Neural cell (in vitro differentiated cells): ENCODE data around the gene LRRC8D. TPM values are rescaled to one million over a fixed set of nuclear protein-coding genes. Genes with fewer than 3 reads are reported as not detected.

Experiments used
- H2AFZ ChIP-seq: fragments of 200-600, 300-800 bp; sonication (generic), shearing (Covaris generic); 2 replicates; pipeline ENCODE4 v1.6.0; 2014; ENCODE audit warnings: low read depth, mild to moderate bottlenecking, antibody characterized with exemption, low read length, moderate library complexity
- H3F3A ChIP-seq: fragments of 200-600 bp; shearing (Covaris generic); 2 replicates; pipeline ENCODE4 v1.6.1; 2016; ENCODE audit warnings: mild to moderate bottlenecking, moderate library complexity, mixed read lengths, antibody characterized with exemption, low read length; ENCODE audit not compliant: insufficient read depth, poor library complexity, severe bottlenecking
- H3K27ac ChIP-seq: fragments of 200-600, 300-800 bp; sonication (generic), shearing (Covaris generic); 2 replicates; pipeline ENCODE4 v1.5.1; 2014; ENCODE audit warnings: mild to moderate bottlenecking, low read length, moderate library complexity
- H3K27me3 ChIP-seq: fragments of 300-800, 200-600 bp; sonication (generic), shearing (Covaris generic); 2 replicates; pipeline ENCODE4 v1.6.0; 2014; ENCODE audit warnings: mild to moderate bottlenecking, low read depth, low read length, moderate library complexity; ENCODE audit not compliant: insufficient read depth
- H3K36me3 ChIP-seq: fragments of 300-800, 200-600 bp; sonication (generic), shearing (Covaris generic); 2 replicates; pipeline ENCODE4 v1.5.1; 2014; ENCODE audit warnings: mild to moderate bottlenecking, antibody characterized with exemption, low read length, moderate library complexity; ENCODE audit not compliant: insufficient read depth
- H3K4me2 ChIP-seq: fragments of 300-800, 200-600 bp; sonication (generic), shearing (Covaris generic); 2 replicates; pipeline ENCODE4 v1.6.0; 2014; ENCODE audit warnings: mild to moderate bottlenecking, low read length
- H3K4me3 ChIP-seq: fragments of 300-800, 200-600 bp; sonication (generic), shearing (Covaris generic); 2 replicates; pipeline ENCODE4 v1.5.1; 2014; ENCODE audit warnings: mild to moderate bottlenecking, low read length, moderate library complexity
- H3K79me2 ChIP-seq: fragments of 200-600 bp; shearing (Covaris generic); replicated peaks from 2 replicates; pipeline ENCODE4 v1.6.0; 2014; ENCODE audit warnings: mild to moderate bottlenecking, low read length, moderate library complexity; ENCODE audit not compliant: insufficient read depth
- H3K9ac ChIP-seq: fragments of 300-800, 200-600 bp; sonication (generic), shearing (Covaris generic); 2 replicates; pipeline ENCODE4 v1.6.1; 2016; ENCODE audit warnings: mild to moderate bottlenecking, low read length, mixed read lengths
- H3K9me2 ChIP-seq: fragments of 200-600 bp; shearing (Covaris generic); 2 replicates; pipeline ENCODE4 v1.6.1; 2016; ENCODE audit warnings: mild to moderate bottlenecking, low read length, mixed read lengths; ENCODE audit not compliant: insufficient read depth
- H3K9me3 ChIP-seq: fragments of 200-600, 300-800 bp; sonication (generic), shearing (Covaris generic); 2 replicates; pipeline ENCODE4 v1.6.1; 2016; ENCODE audit warnings: mild to moderate bottlenecking, mixed run types, low read length, moderate library complexity, mixed read lengths
- H4K20me1 ChIP-seq: fragments of 200-600 bp; shearing (Covaris generic); 2 replicates; pipeline ENCODE4 v1.6.1; 2016; ENCODE audit warnings: mild to moderate bottlenecking, mixed run types; ENCODE audit not compliant: insufficient read depth
- EP300 ChIP-seq: fragments of 450-650 bp; conservative IDR thresholded peaks from 2 replicates; pipeline ENCODE4 v1.6.1; 2014; ENCODE audit warnings: antibody characterized with exemption, mild to moderate bottlenecking, moderate library complexity; ENCODE audit not compliant: poor library complexity, severe bottlenecking
- EZH2 ChIP-seq: fragments of 200-600, 300-800 bp; shearing (Covaris generic), sonication (generic); IDR thresholded peaks from 2 replicates; pipeline ENCODE4 v1.6.1; 2014; ENCODE audit warnings: antibody characterized with exemption, low read length, borderline replicate concordance, mild to moderate bottlenecking; ENCODE audit not compliant: insufficient read depth, poor library complexity, severe bottlenecking
- MXI1 ChIP-seq: fragments of 450-650 bp; conservative IDR thresholded peaks from 2 replicates; pipeline ENCODE4 v1.6.1; 2014; ENCODE audit warnings: antibody characterized with exemption, mild to moderate bottlenecking; ENCODE audit not compliant: poor library complexity, severe bottlenecking
- POLR2AphosphoS5 ChIP-seq: IDR thresholded peaks from 2 replicates; pipeline ENCODE4 v1.6.1; 2012
- RAD21 ChIP-seq: fragments of 450-650 bp; conservative IDR thresholded peaks from 2 replicates; pipeline ENCODE4 v1.6.1; 2014; ENCODE audit warnings: antibody characterized with exemption, mild to moderate bottlenecking, moderate library complexity
- SMC3 ChIP-seq: fragments of 450-650 bp; conservative IDR thresholded peaks from 2 replicates; pipeline ENCODE4 v1.6.1; 2014; ENCODE audit warnings: antibody characterized with exemption, mild to moderate bottlenecking, moderate library complexity; ENCODE audit not compliant: poor library complexity
- TAF1 ChIP-seq: IDR thresholded peaks from 2 replicates; pipeline ENCODE4 v1.6.1; 2012; ENCODE audit warnings: low read depth
- polyA plus RNA-seq: library from polyadenylated mRNA; depleted of rRNA; stranded (reverse); fragments of >200 nt; gene quantifications from 2 replicates; pipeline ENCODE4 v1.2.3, GENCODE V29; 2014
- TF ChIP-seq, protein P1 (sequence below): IDR thresholded peaks from 2 replicates; pipeline ENCODE4 v1.6.1; 2012; ENCODE audit warnings: borderline replicate concordance
- TF ChIP-seq, protein P2 (sequence below): fragments of 450-650 bp; IDR thresholded peaks from 2 replicates; pipeline ENCODE4 v1.5.1; 2014; ENCODE audit warnings: antibody characterized with exemption, mild to moderate bottlenecking, moderate library complexity; ENCODE audit not compliant: poor library complexity, severe bottlenecking

LRRC8D gene
- polyA plus RNA-seq, 1 donor from 2014 or later = 43.7 TPM

DNA sequence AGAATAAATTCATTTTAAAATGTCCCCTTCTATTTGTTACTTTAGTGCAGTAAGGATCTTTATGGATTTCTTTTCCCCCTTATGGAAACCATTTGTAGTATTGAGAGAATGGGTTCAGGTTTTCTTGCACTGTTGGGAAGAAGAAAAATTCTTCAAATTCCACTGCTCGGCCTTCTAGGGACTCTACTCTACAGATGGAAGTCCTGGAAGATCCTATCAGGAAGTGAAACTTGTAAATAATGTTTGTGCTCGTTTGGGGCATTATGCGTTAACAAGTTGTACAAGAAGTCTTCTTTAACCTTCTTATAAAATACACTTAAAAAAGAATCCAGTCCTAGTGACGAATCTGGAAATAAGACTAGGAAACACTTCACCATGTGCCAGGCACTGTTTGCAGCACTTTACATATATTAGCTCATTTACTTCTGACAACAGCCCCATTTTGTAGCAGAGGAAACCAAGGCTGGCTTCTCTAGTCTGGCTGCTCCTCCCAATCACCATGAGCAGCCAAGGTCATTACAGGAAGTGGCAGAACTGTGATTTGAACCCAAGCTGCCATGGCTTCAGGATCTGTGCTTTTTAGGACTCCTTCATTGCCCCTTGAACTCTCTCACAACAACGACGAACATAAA, 11.8 kb downstream of the LRRC8D start:
- TF ChIP-seq MXI1 = no peak
- TF ChIP-seq, protein P1, sequence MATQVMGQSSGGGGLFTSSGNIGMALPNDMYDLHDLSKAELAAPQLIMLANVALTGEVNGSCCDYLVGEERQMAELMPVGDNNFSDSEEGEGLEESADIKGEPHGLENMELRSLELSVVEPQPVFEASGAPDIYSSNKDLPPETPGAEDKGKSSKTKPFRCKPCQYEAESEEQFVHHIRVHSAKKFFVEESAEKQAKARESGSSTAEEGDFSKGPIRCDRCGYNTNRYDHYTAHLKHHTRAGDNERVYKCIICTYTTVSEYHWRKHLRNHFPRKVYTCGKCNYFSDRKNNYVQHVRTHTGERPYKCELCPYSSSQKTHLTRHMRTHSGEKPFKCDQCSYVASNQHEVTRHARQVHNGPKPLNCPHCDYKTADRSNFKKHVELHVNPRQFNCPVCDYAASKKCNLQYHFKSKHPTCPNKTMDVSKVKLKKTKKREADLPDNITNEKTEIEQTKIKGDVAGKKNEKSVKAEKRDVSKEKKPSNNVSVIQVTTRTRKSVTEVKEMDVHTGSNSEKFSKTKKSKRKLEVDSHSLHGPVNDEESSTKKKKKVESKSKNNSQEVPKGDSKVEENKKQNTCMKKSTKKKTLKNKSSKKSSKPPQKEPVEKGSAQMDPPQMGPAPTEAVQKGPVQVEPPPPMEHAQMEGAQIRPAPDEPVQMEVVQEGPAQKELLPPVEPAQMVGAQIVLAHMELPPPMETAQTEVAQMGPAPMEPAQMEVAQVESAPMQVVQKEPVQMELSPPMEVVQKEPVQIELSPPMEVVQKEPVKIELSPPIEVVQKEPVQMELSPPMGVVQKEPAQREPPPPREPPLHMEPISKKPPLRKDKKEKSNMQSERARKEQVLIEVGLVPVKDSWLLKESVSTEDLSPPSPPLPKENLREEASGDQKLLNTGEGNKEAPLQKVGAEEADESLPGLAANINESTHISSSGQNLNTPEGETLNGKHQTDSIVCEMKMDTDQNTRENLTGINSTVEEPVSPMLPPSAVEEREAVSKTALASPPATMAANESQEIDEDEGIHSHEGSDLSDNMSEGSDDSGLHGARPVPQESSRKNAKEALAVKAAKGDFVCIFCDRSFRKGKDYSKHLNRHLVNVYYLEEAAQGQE = no peak
- TF ChIP-seq POLR2AphosphoS5 = no peak
- TF ChIP-seq, protein P2, sequence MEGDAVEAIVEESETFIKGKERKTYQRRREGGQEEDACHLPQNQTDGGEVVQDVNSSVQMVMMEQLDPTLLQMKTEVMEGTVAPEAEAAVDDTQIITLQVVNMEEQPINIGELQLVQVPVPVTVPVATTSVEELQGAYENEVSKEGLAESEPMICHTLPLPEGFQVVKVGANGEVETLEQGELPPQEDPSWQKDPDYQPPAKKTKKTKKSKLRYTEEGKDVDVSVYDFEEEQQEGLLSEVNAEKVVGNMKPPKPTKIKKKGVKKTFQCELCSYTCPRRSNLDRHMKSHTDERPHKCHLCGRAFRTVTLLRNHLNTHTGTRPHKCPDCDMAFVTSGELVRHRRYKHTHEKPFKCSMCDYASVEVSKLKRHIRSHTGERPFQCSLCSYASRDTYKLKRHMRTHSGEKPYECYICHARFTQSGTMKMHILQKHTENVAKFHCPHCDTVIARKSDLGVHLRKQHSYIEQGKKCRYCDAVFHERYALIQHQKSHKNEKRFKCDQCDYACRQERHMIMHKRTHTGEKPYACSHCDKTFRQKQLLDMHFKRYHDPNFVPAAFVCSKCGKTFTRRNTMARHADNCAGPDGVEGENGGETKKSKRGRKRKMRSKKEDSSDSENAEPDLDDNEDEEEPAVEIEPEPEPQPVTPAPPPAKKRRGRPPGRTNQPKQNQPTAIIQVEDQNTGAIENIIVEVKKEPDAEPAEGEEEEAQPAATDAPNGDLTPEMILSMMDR = no peak
- TF ChIP-seq SMC3 = no peak
- no peak for TF ChIP-seq EP300
- TF ChIP-seq RAD21 = no peak
- no peak for TF ChIP-seq TAF1
- TF ChIP-seq EZH2 = no peak
- Histone ChIP-seq H4K20me1 (no peaks in the 10 kb centered on the region), H3K4me2 (no peak overlapping the region), H3K9me3 (no peaks in the 10 kb centered on the region), H3K4me3 (no peak overlapping the region), H3K27ac (no peak overlapping the region), H3K27me3 (no peaks in the 10 kb centered on the region), H3K79me2 (peaks cover 39% of the 10 kb centered on the region), H3F3A (no peaks in the 10 kb centered on the region), H2AFZ (no peak overlapping the region), H3K9me2 (no peaks in the 10 kb centered on the region), H3K36me3 (no peaks in the 10 kb centered on the region), H3K9ac (no peak overlapping the region)

DNA sequence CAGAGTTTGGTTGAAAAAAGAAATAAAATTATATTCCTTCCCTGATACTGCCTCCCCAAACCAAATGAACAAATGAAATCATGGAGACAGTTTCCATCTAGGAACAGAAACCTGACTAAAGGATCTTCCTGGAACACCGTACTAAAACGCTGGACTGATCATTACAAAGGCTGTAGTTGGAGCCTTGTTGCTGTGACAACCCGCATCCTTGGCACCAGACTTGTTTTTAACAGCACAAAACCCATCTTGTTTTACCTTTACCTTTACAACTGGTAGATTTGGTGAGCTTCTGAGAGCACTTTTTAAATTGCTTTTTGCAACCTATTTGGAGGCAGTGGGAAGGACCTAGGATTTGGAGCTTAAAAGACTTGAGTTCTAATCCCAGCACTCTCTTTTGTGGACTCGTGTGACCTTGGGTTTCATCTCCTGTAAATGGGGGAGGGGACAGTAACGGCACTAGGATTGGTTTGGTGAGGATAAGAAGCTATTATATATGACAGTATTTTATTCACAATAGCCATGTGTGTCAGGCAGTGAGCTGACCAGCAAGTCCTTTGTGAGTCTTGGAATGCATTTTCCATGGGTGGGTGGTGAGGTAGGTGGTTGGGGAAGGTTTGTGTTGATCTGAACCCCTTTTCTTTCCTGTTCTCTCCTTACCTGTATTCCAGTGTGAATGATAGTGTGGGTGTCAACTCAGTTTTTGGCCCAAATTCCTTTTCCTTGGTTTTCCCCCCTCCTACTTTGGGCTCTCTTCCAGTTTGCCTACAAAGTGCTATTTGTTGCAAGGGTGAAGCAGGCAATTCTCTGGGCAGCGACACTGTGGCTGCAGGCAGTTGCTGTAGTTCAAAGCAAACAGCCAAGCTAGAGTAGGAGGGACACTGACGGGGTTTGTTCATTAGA, 12.6 kb downstream of the LRRC8D start:
- Histone ChIP-seq H3K4me2 (no peak overlapping the region), H3K9me3 (no peaks in the 10 kb centered on the region), H3K27ac (no peak overlapping the region), H3K27me3 (no peaks in the 10 kb centered on the region), H2AFZ (no peak overlapping the region), H3F3A (no peaks in the 10 kb centered on the region), H3K79me2 (peaks cover 37% of the 10 kb centered on the region), H3K9ac (no peak overlapping the region), H3K36me3 (no peaks in the 10 kb centered on the region), H3K9me2 (no peaks in the 10 kb centered on the region), H3K4me3 (no peak overlapping the region), H4K20me1 (no peaks in the 10 kb centered on the region)
- no peak for TF ChIP-seq POLR2AphosphoS5
- TF ChIP-seq, protein P1 = no peak
